ENCODE results near the gene ZFP90.
"Not testable (repeated sequence)": the region's sequence is repeated elsewhere in the genome, so short reads cannot be mapped to it uniquely, and the experiment has no call there.

ZFP90 gene

DNA sequence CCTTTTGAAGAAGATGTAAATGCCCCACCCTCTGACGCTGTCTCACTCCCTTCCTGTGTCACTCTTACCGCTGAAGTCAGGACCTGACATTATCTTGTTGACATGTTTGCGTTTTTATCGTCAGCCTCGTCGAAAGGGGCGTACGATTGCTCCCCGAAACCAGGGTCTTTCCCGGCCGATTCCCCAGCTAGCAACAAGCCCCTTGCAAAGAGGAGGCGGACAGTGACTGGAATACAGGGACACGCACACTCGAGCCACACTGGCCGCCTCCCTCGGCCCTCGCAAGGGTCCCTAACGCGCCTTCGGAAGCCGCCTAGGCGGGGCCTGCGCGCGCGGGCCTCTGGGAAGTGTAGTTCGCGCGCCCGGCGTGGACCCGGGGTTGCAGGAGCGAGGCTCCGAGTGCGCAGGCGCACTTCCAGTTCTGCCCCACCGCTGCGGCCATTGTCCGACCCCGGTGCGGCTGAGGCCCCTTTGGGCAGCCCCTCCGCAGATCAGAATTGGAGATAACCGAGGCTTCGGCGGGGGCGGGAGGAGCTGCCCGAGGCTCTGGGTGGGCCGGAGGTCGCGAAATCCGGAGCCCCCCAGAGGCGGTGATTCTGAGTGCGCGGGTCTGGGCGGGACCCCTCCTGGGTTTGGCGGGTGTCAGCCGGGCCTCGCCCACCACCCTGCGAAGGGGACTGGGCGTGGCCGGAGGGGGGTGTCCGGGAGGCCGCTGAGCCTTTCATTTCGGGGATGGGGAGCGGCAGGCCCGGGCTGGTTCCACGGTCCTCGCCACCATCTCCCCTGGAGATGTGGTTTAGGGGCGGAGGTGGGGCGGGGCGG is at the start of gene ZFP90:
Gene ZFP90 (plus strand): TSS at position 412 of the 822 bp plus-strand sequence. CDS start 502 bp downstream, outside the sequence.
- peak; percentile 62 to 83 (median 72) for DNase-seq (ENCODE audit: low read depth in 3 of 3)

DNA sequence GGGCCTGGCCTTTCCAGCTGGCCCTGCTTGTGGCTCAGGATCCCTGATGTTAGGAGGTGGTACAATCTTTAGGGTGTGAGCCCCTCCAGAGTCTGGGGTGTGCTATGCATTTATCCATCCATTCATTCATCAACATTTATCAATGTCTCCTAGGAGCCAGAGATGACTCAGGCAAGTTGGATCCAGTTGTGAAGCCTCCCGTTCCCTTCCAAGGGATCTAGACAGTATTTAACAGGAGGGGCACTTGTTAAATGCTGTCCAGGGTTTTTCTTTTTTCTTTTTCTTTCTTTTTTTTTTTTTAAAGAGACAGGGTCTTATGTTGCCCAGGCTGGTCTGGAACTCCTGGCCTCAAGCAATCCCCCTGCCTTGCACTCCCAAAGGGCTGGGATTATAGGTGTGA is 48.7 kb upstream of the ZFP90 start:
- DNase-seq (ENCODE audit: low read depth in 3 of 3): no peak

DNA sequence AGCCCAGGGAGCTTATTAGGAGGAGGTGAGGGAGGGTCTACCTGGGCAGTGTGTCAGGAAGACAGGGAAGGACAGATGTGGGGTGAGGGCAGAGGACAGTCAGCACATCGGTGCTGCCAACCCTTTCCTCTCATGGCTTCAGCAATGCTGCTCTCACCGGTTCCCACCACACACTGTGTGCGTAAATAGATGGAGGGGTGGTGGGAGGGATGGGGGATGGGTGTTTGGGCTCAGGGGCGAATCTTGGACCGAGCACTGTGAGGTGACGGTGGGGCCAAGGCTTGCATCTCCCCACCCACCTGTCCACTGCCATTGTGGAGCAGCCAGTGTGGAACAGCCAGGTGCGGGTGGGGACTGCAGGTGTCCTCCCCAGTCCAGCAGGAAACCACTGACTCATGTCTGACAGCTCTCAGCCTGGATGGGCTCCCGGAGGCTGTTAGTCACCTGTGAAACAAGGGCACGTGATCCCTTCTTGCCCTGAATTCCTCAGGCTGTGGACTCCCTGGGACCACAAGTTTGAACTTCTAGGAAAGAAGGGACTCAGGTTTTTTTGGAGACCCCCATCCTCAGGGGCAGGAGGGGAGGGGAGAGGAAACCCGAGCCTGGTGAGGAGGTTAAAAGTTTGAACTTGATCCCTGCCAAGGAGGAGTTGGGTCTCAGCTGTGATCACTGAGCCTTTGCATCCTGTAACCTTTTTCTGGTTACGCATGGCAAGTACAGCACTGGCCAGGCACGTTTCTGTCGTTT is 48.1 kb upstream of the ZFP90 start:
- no peak for DNase-seq (ENCODE audit: low read depth in 3 of 3)

DNA sequence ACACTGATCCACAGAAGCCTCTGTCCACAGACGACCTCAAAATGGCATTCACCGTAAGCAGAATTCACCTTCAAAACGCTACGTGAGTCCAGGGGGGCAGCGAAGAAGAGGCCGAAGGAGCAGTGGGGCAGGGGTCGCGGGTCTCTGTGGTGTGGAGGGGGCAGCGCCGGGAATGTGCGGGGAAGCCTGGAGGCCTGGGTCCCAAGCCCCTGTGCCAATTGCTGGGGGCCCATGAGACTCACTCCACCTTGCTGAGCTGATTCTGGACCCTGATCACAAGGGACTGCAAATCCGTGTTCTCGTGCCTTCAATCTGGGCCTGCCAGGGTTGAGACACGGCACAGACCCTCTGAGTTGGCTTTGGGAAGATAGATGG is 47.5 kb upstream of the ZFP90 start:
- no peak for DNase-seq (ENCODE audit: low read depth in 3 of 3)

DNA sequence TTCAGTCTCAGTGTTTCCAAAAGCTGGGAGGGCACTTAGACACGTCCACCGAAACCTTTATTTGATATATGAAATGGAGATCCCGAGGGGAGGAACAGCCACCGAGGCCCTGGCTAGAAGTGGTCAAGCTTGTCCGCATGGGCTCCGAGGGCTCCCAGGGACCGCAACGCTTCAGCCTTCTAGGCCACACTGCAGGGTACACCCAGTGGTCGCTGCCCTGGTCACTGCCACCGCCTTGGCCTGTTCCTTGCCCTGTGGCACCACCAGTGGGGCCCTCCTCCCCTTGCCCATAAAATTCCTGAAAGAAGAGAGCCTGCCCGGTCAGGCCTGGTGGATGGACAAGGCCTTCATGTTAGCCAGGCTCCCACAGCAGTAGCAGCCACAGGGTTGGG is 46.9 kb upstream of the ZFP90 start:
- no peak for DNase-seq (ENCODE audit: low read depth in 3 of 3)

DNA sequence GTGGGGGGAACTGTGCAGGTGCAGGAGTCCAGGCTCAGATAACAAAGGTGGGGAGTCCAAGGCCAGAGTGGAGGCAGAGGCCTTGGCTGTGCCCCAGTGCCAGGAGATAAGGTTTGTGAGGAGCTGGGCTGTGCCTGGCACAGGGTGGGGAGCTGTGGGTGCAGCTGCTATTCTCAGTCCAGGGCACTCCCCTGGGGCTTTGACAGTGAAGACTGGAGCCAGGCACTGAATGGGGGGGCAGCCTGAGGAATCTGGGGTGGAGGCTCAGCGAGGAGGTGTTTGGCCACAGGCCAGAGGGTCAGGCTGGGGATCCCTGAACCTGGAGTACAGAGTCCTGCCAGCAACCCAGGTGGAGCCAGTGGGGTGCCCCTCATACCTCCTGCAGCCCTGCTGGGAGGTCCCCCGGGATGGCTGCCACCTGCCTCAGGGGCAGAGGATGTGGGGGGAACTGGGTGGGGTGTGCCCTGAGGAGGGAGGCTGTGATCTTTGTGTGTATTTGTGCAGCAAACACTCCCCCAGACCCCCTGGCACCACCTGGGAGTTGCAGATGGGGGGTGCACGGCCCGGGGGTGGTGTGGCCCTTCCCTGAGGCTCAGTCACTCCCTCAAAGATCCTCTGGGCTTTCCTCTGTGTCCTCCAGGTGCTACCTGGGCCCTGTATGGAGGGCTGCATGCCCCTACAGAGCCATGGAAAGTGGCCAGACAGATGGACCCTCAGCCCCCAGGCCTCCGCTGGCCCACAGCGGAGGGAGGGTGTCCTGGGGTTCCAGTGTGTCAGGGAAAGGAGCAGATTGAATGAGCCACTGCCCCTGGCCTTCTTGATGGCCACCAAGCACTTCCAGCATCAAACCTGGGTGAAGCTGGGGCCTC is 46.3 kb upstream of the ZFP90 start:
- no peak for DNase-seq (ENCODE audit: low read depth in 3 of 3)

DNA sequence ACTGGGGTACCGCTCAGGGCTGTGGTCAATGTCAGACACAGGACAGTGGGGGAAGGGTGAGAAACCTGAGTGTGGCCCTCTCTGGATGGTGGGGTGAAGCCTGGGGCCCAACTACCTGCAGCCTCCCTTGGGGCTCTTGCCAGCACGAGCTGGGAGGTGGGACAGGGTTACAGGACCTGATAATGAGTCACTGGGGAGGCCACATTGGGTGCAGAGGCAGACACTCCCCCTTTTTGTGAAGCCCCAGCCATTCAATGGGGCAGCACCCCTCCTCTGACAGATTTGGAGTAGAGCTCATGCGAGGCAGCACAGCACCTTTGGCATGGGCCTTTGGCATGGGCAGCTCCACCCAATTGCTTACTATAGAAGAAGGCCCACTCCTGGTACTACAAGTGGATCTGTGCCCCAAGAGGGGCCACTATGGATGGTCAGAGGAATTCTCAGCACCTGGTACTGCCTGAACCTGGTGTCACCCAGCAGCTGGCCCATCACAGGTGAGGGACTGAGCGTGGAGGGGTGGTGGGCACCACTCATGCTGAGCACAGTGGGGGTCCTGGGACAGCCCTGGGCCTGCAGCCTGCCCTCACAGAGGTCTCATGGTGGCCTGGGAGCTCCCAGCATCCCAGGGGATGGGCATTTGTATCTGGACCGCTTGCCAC is 45.5 kb upstream of the ZFP90 start:
- no peak for DNase-seq (ENCODE audit: low read depth in 3 of 3)

DNA sequence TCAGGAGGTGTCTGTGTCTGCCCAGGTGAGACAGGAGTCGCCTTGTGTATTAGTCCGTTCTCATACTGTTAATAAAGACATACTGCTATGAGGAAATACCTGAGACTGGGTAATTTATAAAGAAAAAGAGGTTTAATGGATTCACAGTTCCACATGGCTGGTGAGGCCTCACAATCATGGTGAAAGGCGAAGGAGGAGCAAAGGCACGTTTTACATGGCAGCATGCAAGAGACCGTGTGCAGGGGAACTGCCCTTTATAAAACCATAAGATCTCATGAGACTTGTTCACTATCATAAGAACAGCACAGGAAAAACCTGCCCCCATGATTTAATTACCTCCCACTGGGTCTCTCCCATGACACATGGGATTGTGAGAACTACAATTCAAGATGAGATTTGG is 44.8 kb upstream of the ZFP90 start:
- DNase-seq (ENCODE audit: low read depth in 3 of 3): not testable (repeated sequence)

DNA sequence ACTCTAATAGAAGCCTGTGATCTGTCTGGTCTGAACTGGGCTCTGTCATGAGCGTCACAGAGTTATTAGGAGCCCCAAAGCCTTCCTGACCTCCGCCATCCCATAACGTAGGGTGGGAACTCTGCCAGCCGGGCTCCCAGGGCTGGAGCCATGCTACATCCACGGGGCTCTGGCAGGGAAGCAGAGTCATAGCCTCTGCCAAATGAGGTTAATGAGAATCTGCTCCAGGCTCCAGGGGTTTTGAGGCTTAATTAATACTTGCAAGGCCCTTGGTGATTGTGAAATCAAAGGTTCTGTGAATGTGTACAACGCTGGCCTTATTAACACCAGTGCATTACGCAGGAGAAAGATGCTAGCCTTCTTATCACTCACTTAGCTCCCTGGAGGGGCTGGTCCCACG is 42.4 kb upstream of the ZFP90 start:
- DNase-seq (ENCODE audit: low read depth in 3 of 3): no peak

DNA sequence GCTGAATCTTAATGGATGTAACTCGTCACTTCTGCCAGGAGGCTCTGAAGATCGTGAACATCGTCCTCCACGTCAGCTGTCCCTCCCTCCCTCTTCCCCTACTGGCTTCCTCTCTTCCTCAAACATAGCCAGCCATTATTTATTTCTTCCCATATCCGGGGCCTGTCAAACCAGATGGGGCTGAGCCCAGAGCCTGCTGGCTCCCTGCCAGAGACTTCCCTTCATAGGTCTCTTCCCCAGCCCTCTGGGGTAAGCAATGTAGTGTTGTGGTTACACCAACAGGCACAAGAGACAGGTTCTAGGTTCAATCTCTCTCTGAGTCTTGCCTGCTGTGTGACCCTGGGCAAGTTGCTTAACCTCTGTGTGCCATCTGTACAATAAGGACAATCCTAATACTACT is 40.1 kb upstream of the ZFP90 start:
- DNase-seq (ENCODE audit: low read depth in 3 of 3): no peak

DNA sequence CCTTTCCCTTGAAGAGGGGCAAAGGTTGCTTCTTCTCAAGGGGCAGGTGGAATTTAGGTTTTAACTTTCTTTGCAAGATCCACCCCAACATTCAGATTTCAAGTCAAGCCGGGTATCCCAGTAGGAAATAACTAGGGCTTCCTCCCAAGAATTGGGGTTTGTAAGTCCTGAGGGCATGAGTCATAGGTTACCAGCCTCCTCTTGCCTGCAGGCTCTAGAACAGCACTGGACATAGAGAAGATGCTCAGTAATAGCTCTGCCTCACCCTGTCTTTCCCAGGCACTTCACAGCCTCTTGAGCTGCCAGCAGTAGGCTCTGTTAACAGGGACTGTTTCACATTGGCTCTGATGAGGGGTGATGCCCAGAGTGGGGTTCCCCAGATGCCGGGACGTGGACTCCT is 35.8 kb upstream of the ZFP90 start:
- DNase-seq (ENCODE audit: low read depth in 3 of 3): no peak

DNA sequence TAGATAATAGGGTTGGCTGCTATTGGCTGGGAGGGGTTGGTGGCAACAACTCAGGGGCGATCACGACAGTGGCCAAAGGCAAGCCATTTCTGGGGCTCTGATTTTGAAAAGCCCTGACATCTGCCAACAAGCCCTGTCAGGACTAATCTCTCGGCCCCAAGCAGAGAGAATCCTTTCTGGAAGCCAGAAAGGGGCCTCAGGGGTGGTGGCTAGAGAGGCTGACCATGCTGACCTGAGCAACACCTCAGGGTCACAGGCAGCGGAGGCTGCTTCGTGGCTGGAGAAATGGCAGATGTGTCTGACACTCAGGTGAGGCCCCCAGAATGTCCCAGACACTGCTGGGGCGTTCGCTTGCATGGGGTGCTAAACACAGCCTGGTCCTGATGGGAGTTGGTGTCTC is 35.0 kb upstream of the ZFP90 start:
- no peak for DNase-seq (ENCODE audit: low read depth in 3 of 3)

DNA sequence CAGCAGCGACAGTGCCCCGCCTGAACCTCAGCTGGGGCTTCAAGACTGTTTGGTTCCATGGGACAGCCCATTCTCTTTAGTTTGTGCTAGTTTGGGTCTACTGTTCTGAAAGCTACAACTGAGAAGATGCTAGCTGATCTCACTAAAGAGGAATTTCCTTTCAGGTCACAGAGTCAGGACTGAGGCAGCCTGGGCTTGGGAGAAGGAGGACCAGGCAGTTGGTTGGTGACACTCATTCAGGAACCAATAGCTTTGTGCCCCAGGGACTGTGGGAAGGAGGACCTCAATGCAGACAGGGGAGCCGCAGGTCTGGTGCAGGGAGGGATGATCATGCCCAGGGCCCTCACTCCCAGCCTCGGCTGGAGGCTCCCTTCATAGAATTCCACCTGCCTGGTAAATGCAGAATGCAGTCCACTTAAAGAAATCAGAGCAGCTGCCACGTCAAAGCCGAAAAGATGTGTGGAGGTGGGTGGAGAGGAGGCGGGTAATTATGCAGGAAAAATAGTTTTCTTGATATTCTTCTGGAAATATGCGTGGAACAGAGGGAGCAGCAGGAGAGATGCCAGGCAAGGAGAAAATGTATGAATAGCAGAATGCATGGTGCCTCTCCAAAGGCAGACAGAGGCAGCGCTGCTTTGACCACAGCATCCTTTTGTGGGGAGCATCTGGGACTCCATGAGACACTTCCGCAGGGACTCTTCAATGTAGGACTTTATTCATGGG is 32.6 kb upstream of the ZFP90 start:
- no peak for DNase-seq (ENCODE audit: low read depth in 3 of 3)

DNA sequence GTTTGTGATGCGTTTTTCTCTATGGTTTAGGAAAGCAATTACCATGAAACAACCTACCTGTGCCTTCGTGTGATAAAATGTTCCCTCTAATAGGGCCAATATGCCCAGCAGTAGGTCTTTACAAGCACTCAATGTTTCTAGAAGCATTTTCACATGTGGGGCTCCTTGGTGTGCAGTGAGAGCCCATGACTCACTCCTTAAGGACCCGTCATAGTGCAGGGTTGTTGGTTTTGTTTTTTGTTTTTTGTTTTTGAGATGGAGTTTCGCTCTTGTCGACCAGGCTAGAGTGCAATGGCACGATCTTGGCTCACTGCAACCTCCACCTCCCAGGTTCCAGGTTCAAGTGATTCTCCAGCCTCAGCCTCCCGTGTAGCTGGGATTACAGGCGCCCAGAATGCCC is 31.1 kb upstream of the ZFP90 start:
- no peak for DNase-seq (ENCODE audit: low read depth in 3 of 3)

DNA sequence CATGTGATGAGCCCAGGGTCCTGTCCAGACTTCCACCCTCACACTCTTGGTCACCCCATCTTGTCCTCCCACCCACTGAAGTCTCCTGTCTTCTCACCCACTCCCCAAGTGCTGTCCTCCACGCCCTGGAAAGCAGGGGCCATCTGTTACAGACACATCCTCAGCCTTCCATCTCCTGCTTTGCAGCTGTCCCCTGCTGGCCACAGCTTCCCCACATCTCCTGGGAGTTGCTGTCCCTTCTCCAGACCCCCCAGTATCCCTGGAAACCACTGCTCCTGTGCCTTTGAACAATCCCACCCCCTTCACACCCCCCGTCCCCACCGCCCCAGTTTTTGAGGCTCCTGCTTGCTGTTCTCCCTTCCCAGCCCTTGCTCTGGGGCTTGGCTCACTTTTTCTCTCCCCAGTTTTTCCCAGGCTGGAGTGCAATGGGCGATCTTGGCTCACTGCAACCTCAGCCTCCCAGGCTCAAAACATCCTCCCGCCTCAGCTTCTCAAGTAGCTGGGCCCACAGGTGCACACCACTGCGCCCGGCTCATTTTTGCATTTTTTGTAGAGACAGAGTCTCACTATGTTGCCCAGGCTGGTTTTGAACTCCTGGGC is 30.4 kb upstream of the ZFP90 start:
- no peak for DNase-seq (ENCODE audit: low read depth in 3 of 3)

DNA sequence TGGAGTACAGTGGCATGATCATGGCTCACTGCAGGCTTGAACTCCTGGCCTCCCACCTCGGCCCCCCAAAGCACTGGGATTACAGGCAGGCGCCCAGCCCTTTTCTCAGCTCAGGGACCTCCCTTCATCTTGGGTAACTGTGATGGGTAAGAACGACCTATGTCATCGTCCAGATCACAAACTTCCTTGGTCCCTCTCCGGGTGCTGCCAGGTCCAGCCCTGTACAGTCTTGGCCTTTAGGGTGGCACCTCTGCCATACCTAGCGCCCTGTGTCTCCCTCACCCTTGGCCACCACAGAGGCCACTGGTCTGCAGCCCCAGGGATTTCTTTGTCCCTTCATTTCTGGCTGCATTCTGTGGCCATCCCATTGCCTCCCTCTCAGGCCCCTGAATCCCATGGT is 29.7 kb upstream of the ZFP90 start:
- DNase-seq (ENCODE audit: low read depth in 3 of 3): no peak

DNA sequence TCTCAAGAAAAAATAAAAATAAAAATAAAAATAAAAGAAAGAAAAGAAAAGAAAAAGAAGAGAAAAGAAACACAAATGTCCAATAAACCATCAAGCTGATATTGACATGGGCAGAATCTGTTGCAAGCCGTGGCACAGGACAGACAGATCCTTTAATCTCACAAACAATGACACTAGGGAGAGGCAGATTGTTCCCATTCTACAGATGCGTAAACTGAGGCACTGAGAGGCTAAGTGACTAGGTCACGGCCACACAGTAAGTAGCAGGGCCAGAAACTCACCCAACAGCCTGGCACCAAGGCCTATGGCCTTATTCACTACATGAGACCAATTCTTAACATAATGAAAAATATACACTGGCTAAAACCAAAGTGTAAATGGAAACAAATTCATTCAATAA is 28.3 kb upstream of the ZFP90 start:
- DNase-seq (ENCODE audit: low read depth in 3 of 3): no peak

DNA sequence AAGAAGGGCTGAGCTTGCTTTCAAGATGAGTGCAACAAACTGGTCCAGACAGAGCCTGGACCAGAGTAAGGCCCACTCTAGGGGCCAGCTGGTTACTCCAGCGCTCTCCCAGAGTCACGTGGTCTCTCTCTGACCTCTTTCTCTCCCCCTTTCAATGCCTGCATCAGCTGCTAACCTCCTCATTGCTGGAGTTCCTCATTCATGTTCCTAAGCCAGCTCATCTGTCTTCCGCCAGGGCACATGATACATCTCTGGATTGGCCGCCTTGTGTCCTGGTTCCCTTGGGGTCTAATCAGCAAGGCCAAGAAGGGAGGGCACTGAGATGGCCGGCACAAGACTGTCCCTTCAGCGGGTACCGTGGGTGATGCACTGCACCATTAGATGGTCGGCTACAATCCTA is 26.9 kb upstream of the ZFP90 start:
- DNase-seq (ENCODE audit: low read depth in 3 of 3): no peak

DNA sequence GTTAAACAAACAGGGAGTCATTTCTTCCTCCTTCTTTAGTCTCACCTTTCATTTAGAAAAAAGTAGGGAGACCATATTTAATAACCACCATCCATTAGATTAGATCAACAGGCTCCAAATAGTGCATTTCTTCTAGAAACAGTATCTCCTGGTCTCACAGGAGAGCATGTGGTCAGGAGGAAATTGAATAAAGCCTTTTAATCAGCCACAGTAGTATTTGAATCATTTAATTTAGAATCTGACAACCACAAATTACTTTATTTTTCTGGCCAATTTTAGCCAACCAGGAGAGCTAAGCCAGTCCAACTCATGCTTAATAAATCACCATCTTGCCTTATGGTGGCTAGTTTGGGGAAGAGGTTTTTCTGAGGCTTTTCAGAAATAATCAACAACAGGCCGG is 26.3 kb upstream of the ZFP90 start:
- no peak for DNase-seq (ENCODE audit: low read depth in 3 of 3)

DNA sequence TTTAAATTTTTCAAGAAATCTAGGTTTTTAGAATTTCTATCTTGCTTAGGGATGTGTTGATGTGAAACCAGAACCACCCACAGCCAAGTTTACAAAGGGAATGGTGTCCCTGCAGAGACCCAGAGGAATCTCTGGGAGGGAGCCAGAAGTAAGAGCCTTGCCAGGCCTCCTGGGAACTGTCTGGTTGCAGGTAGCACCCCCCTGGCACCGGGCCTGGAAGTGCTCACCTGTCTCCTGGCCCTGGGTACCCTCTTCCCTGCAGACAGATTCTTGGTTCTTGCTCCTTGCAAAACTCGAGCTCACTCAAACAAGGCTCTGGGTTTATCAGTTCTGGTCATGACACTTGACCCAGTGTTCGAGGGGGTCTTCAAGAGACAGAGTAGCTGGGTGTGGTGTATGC is 24.6 kb upstream of the ZFP90 start:
- DNase-seq (ENCODE audit: low read depth in 3 of 3): no peak
